ENCODE measurements around the gene ERAL1.
"Not testable (repeated sequence)": the region's sequence is repeated elsewhere in the genome, so short reads cannot be mapped to it uniquely, and the experiment has no call there.

Gene ERAL1

DNA sequence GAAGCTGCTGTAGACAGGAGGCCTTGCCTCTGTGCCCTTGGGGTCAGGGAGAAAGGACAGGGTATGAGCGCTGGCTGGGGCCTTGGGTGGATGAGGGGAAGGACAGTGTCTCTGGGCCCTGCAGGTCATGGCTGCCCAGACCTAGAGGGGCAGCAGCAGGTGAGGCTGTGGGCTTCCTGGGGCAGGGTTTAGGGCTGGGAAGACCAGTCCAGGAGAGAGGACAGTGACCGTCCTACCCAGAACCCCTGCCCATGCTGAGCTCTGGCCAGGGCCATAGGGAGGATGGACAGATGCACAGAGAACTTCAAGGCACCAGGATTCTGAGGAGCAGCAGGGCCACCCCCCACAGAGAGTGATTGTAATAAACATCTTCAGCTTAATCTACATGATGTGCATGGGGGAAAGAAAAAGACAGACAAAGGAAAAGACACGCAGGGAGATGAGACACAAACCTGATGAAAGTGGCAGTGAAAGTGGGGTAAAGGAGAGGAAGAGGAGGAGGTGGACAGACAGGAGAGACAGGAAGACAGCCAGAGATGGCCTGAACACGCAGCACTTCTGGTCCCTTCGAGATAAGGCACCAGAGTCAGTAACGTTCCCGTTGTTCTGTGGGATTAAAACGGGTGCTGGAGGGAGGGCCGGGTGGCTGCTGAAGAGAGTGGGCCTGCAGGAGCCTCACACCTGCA lies 25.2 kb downstream of the ERAL1 start:
- DNase-seq (ENCODE audit: low spot score) = peak; percentile 38

DNA sequence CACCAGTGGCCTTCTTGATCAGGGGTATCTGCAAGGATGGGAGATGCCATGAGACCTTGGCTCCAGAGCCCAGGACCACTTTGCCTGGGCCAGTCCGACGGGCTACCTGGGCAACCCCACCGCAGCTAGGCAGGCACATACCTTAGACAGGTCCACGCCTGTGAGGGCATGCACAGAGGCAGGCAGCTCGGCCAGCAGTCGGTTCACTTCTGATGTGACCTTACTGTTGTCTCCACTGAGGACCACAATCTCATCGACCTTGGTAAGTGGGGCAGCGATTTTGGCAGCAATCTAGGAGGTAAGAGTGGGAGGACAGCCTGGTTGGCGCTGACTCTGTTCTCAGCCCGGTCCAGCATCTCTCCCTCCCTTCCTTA lies 25.7 kb downstream of the ERAL1 start:
- no peak for DNase-seq (ENCODE audit: low spot score)

DNA sequence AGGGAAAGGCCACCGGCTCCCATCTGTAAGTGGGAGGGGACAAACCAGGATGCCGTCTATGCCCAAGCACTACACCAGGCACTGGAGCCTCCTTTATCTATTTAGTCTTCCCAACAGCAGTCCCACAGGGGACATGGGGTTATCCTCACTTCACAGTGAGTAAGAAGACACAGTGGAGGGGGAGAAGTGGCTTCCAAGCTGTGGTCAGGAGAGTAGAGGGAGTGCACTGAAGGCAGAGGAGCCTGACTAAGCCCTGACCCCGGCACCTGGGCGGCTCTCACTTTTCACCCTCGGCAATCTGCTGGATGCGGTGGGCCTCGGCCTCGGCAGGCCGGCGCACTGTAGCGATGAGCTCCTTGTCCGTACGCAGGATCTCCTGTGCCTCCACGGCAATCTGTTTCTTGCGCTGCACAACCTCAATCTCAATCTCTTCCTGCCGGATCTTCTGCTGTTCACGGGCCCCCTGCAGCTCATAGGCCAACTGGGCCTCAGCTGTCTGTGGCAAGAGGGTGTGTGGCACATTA lies 26.8 kb downstream of the ERAL1 start:
- DNase-seq (ENCODE audit: low spot score) = peak; percentile 40

DNA sequence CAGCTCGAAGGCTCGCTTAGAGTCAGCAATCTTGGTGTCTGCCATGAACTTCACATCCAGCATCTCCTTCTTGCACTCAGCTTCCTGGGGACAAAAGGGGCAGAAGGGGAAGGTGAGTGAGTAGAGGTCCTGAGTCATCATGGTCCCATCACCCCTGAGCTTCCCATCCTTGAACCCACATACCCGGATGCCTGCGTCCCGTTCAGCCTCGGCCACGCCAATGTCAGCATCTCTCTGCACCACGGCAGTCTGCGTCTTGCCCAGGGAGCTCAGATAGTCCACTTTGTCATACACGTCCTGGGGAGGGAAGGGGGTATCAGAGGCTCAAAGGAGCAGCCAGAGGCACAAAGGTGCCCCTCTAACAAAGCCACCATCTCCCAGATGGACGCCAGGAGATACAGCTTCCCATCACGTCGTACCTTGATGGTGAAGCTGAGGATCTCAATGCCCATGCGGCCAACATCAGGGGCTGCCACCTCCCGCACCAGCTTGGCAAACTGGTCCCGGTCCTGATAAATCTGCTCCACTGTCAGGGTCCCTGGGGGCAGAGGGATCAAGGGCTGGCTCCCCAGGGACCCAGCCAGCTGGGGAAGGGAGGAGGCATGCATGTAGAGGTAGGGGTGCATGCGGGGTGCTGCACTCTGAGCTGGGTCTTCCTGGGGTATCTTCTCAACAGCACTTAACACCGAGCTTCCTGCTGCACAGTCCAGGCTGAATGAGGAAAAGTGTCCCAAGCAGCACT lies 27.5 kb downstream of the ERAL1 start:
- DNase-seq (ENCODE audit: low spot score) = peak; percentile 64

DNA sequence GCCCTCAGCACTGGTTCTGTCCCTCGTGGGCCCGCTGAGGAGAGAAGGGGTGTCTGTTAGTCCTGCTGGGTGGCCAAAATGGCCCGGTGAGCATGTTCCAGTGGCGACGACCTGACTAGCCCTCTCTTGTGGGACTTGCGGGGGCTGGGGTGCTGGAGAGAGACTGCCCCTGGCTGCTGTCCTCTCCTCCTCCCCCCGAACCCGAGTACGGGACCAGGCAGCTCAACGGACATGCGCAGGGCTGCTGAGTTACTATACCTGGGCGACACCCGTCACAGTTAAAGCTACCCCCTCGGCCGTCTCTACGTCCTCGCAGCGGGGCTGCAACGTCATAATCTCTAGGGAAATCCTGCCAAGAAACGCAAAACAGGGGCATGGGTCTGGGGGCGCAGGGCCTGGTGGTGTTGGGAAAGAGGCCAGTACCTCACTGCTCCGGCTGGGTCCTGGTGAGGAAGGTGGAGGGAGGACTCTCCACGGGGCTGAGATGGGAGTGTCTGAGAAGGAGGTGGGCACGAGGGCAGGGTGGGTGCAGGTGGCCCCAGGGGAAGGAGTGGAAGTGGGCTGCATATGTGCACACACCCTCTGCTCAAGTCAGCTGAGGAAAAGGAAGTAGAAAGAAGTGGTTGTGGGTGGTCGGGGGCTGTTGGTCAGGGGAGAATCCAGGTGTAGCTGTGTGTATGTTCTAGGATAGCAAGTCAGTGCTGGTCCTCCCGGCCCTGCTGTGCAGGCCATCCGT lies 29.3 kb downstream of the ERAL1 start:
- peak; percentile 38 for DNase-seq (ENCODE audit: low spot score)

DNA sequence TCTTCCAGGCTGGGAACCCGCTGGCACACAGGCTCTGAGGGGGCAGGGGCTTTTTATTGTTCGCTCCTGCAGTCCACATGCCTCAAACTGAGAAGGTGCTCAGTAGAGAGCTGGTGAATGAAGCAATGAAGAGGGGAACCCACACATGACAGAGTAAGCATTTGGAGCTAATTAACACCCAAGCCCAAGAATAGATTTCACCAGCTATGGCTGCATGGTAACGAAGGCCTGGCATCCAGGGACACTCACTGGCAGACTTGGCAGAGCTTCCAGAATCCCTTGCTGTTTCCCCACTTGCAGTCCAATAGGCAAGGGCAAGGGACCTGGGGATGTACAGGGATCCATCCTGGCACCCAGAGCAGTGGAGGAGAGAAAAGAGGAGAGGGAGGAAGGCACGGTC lies 30.5 kb downstream of the ERAL1 start:
- DNase-seq (ENCODE audit: low spot score) = peak; percentile 26

DNA sequence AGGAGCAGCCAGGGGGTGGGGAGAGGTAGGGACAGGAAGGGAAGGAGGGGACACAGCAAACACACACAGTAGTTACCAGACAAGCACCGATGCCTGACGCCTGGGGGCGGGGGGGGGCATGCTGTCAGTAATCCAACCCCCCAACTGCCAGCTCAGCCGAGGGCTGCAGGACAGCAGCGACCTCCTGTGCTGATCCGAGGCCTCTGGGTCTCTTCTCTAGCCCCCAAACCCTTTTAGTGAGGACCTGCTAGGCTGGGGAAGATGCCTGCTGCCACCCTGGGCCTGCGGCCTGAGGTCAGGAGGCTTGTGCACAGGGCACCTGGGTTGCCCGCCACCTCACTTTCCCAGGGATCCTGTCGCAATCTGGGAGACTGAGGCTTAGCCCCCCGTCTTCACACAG lies 31.1 kb downstream of the ERAL1 start:
- DNase-seq (ENCODE audit: low spot score) = peak; percentile 37

DNA sequence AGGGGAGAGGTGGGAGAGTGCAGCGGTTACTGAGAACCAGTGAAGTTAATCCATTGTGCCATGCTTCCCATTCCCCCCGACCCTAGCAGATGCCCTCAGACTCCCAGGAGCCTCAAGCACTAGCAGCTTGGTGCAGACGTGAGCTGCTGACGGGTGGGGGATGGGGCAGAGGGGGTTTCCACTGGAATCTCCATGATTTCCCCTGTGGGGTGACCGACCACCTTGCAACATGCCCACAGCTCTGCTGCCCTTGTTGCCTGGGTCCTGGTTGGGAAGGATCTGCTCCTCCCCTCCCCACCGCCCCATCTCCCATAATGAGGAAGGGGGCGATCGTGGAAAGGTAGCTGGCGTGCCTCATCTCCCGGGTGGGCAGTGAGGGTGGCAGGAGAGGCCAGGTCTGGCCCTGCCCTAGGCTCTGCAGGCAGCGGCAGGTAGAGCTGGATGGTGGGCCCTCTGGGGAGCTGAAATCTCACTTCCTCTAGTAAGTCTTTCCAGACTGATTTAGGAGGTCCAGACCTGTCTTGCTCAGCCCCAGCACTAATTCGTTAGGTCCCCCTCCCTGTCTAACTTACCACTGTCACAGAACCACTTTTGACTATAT lies 33.2 kb downstream of the ERAL1 start:
- peak; percentile 30 for DNase-seq (ENCODE audit: low spot score)

DNA sequence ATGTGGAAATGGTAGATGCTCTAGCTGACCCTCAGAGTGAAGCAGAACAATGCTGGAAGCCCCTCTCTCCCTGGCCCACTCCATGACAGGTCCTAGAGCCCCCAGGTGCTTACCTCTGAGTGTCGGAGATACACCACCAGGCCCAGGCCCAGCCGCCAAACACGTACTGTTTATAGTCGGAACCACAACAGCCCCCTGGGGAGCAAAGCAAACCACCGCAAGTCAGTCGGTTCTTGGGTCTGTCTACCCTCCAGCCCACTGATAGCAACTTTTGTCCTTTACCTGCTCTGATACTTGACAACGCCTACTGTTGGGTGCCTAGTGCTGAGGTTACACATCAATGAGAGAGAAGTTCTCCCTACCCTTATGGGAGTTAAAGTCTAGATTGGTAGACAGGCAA lies 34.0 kb downstream of the ERAL1 start:
- no peak for DNase-seq (ENCODE audit: low spot score)

DNA sequence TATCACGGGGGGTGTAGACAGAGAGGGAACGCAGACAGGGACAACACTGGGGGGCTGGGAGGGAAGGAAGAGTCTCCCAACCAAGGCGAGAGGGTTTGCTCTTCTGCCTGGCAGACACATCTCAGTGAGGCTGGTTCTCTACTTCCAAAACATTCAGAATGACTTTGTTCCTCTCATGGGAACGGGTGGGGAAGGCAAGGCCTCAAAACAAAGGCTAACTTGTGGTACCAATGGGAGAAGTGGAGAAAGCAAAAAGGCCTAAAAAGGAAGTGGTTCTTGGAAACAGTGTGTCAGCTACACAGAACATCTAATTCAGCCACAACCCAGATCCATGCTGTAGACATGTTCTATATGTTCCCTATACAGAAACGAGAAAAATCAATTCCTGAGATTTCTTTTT lies 35.2 kb downstream of the ERAL1 start:
- no peak for DNase-seq (ENCODE audit: low spot score)

DNA sequence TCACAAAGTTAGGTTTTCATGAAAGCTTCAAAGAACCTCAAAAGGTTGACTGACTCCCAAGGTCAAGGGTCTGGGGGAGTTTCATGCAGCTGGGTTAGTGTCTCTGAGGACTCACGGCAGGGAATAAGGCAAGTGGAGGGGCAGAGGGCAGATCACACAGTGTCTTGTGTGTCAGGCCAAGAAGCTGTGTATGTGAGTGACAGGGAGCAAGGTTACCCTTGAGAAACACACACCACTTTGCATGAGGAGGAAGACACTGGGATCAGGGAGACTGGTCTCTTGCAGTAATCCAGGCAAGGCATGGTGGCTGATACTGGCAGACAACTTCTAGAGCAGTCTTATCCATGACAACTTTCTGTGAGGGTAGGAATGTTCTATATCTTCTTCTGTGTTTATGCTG lies 36.4 kb downstream of the ERAL1 start:
- DNase-seq (ENCODE audit: low spot score) = no peak

DNA sequence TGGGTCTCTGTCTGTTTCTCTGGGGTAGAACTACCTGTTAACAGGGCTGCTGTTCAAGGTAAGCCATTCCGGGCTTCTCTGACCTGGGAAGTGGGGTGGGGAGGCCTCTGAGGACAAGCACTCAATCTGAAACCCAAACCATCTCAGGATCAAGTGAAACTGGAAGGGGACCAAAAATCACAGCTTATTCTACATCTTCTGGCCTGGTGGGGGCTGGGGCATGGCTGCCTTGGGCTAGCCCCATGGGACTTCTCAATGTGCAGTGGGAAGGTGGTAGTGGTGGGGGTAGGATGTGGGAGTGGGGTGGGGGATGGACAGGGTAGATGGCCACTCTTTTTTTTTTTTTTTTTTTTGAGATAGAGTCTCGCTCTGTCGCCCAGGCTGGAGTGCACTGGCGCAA lies 37.2 kb downstream of the ERAL1 start:
- no peak for DNase-seq (ENCODE audit: low spot score)

DNA sequence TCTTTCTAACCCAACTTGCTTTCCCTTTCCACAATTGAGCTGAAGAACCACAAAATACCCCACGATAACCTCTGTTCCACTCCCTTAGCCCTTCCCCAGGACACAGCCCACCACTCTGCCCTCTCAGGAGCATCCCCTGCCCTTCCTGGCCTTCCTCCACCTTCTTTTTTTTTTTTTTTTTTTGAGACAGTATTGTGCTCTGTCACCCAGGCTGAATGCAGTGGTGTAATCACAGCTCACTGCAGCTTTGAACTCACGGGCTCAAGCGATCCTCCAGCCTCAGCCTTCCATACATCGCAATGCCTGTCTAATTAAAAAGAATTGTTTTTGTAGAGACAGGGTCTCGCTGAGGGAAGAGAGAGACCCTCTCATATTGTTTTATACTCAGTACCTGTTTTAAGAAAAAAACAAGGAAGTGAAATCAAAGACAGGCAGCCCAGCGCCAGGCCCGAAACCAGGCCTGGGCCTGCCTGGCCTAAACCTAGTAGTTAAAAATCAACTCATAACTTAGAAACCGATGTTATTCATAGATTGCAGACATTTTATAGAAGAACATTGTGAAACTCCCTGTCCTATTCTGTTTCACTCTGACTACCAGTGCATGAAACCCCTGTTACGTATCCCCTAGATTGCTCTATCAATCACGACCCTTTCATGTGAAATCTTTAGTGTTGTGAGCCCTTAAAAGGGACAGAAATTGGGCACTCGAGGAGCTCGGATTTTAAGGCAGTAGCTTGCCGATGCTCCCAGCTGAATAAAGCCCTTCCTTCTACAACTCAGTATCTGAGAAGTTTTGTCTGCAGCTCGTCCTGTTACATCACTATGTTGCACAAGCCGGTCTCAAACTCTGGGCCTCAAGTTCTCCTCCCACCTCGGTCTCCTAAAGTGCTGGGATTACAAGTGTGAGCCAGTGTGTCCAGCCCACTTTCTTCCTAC lies 38.7 kb downstream of the ERAL1 start:
- DNase-seq (ENCODE audit: low spot score) = not testable (repeated sequence)

DNA sequence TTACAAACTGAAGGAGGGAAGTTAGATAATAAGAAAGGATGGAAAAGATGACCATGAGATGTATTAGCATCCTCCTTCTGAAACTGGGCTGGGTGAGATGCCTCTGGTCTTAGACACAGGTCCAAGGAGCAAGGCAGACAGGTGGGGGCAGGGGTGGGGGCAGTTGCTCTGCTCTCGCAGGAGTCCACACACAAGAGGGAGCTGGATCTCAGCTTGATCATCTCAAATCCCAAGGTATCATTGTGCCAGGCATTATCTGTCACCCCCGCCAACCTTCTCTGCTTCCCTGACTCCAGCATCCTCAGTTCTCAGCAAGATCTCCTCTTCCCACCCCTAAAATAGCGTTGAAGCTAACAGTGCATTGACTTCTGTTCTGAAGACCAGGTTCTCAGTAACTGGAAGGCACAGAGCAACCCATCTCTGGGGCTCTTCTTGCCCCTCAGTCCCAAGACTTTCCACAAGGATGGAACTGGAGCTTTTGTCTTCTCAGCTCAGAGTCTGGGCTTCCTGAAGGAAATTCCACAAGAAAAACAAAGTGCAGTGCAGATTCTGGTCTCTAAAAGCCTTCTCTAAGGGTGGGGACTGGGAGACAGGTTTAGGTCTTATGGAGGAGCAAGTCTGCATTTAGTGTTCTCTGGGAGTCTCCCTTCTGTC lies 41.1 kb downstream of the ERAL1 start:
- DNase-seq (ENCODE audit: low spot score) = peak; percentile 43

DNA sequence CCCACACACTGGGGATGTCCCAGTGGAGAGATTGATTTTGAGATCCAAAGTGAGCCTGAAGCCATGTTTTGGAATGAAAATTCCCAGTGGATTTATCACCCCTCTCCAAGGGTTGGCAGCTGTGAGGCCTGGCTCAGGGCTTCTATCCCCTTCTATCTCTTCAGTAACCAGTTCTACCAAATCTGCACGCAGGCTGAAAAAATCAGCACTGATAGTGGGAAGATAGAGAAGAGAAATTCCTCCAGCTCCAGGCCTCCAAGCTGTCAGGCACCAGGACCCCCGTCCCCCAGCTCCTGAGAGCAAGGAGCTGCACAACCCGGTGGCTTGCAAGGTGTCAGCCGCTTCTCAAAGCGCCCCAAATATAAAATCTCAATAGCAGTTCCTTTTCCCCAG lies 41.7 kb downstream of the ERAL1 start:
- DNase-seq (ENCODE audit: low spot score) = peak; percentile 61

DNA sequence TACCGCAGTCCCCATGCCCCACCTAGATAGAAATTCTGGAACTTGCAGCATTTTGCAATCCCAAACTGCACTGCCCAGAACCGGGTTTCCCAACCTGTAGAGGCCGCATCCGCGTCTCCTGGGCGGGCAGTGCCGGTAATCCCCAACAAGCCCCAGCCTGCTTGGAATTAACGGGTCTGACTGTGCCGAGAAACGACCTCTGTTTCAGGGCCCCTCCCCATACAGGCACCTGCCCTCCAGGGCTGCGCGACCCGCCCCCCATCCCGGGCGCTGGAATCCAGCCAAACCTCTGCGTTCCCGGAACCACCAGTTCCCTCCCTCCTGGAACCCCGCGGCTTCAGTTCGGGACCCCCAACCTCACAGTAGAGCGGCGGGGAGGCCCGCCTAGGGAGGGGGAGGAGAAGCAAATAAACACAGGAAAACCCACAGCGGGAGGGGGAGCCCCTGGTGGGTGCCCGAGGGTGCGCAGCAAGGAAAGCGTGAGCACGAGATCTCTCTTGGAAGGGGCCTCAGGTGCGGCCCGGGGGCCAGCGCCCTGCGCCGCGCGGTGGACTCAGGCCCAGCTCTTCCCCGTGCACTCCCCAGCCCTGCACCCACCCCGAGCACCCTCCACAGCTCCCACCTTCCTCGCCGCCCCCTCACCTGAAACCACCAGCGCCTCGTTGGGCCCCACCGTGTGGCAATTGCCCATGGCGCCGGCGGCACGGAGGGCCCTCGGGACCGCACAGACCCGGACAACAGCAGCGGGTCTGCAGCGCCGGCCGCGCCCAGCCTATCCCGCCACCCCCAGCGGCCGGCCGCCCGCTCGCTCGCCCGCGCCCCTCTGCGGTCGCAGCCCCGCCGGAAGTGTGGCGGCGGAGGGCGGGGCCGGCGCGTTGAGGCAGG lies 42.3 kb downstream of the ERAL1 start, which contains the start of gene FLOT2:
Gene FLOT2, minus strand, starts transcription at position 850 of the 885 bp plus-strand sequence. Its CDS starts 159 bp downstream, at position 691.
- peak; percentile 93 for DNase-seq (ENCODE audit: low spot score)

DNA sequence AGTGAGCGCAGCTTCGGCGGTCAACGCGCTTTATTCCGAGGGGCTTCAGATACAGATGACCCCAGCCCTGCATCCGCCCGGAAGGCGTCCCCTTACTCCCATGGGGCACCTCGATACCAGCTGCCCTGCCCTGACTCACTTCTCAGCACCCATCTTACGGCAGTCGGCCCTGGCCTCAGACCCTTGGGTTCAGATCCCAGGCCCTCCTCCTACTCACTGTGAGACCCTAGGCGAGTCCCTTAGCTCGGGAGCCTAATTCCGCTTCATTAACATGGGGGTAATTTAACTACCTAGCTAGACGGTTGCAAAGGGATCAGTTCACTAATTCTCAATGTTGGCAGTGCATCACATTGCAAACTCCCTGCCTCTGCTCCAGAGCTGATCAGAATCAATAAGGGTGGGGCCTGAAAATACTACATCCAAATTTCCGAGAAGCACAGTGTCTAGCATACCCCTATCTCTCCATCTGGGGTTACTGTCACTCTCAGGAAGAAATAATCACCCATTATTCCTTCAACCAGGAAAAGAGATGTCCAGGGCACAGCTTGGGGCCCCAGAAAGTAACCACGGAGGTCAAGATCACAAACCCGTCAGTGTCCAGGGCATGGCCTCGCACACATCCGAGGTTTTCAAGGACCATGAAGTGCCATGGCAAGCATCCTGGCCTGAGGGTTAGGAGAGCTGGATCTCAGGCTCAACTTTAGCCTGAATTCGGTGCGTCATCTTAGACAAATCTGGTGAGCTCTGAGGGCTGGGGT lies 43.1 kb downstream of the ERAL1 start:
- DNase-seq (ENCODE audit: low spot score) = no peak

DNA sequence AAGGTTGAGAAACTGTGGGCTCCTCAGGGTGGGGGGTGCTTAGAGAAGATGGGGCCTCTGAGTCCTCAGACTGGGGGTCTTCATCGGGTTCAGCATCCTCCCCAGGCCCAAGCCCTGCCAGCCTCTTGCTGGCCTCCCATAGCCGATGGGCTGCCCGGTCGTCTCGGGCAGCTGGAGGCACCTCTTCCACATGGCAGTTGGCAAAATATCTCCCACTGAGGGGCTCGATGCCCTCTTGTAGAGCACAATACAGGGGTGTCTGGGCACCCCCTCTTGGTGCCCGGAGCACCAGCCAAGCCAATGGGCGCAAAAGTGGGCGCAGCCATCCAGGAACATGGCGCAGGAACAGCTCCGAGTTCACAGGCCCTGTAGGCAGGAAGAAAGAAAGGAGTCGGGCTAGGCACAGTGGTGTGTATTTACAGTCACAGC lies 43.7 kb downstream of the ERAL1 start:
- no peak for DNase-seq (ENCODE audit: low spot score)

Data from D341Med (cell line).